Colonic mucosa (tissue), 4 donors: ENCODE measurements around the gene NR2C2AP. TPM values are rescaled to one million over a fixed set of nuclear protein-coding genes. Genes with fewer than 3 reads are reported as not detected.

Experiments
- DNase-seq: peaks from one replicate; pipeline ENCODE4 v3.0.0-alpha.2; 2020
- H3K27ac ChIP-seq: fragments of 200-600 bp; one replicate; pipeline ENCODE4 v1.8.0; 2021
- H3K27me3 ChIP-seq: fragments of 200-600 bp; one replicate; pipeline ENCODE4 v1.8.0; 2021
- H3K36me3 ChIP-seq: fragments of 200-600 bp; one replicate; pipeline ENCODE4 v1.8.0; 2021
- H3K4me1 ChIP-seq: fragments of 200-600 bp; one replicate; pipeline ENCODE4 v1.8.0; 2021; ENCODE audit warnings: mild to moderate bottlenecking
- H3K4me3 ChIP-seq: fragments of 200-600 bp; one replicate; pipeline ENCODE4 v1.8.0; 2021
- H3K9ac ChIP-seq, 2 donors: one replicate each; pipeline ENCODE4 v1.7.0; 2013; ENCODE audit warnings: control low read depth in 2 of 2, low read depth in 2 of 2, low read length in 2 of 2
- H3K9me3 ChIP-seq: fragments of 200-600 bp; one replicate; pipeline ENCODE4 v1.8.0; 2021
- CTCF ChIP-seq: fragments of 200-600 bp; IDR thresholded peaks from one replicate; pipeline ENCODE4 v1.8.0; 2022; ENCODE audit warnings: antibody characterized with exemption, mild to moderate bottlenecking
- intact Hi-C: fragments of 100-400 bp; cut with DNase I; formaldehyde crosslinking; loops from one replicate; pipeline ENCODE4 v1.14.1; 2022
- total RNA-seq, 2 donors: library from RNA; stranded (reverse); fragmentation: NEBNext Ultra II Directional in 1 of 2; extraction: Animal tissue kit (Norgen Biotek cat#: 25700) in 1 of 2; gene quantifications; one replicate each; pipeline ENCODE4 v1.2.1, GENCODE V29; 2021
- donor health status: healthy.
- donor health status: DM: no; HTN: no; CAD: no.
- donor health status: DM: no; HTN: no; CAD: no.

NR2C2AP gene
- total RNA-seq, 2 donors from 2014 or later = 8.1 to 29.5 TPM

- H3K27me3 ChIP-seq = peaks cover 4% of the 10 kb centered on the region
- H3K27ac ChIP-seq = no peak overlapping the region
Measured at GRCh38 chr19:19227217-19227616, 24.0 kb upstream of the NR2C2AP start.

GRCh38 chr19:19226663-19227062, 23.4 kb upstream of the NR2C2AP start:
- H3K9me3 ChIP-seq = no peaks in the 10 kb centered on the region
- peaks cover 4% of the 10 kb centered on the region for H3K27me3 ChIP-seq
- H3K4me3 ChIP-seq = no peak overlapping the region
- H3K9ac ChIP-seq = no peak overlapping the region
- intact Hi-C loops = no loop called here
- no peak overlapping the region for H3K27ac ChIP-seq
- no peak for TF ChIP-seq CTCF
- no peaks in the 10 kb centered on the region for H3K4me1 ChIP-seq
- no peak for DNase-seq
- H3K36me3 ChIP-seq = no peaks in the 10 kb centered on the region

More at GRCh38 chr19:19227217-19227616, 24.0 kb upstream of the NR2C2AP start:
- H3K36me3 ChIP-seq = no peaks in the 10 kb centered on the region
- H3K4me3 ChIP-seq = no peak overlapping the region
- no peaks in the 10 kb centered on the region for H3K4me1 ChIP-seq
- intact Hi-C loops = no loop called here
- no peak for DNase-seq
- no peaks in the 10 kb centered on the region for H3K9me3 ChIP-seq
- no peak for TF ChIP-seq CTCF
- H3K9ac ChIP-seq = no peak overlapping the region

GRCh38 chr19:19226204-19226603, 23.0 kb upstream of the NR2C2AP start:
- Histone ChIP-seq H3K9ac (no peak overlapping the region), H3K9me3 (no peaks in the 10 kb centered on the region), H3K27ac (no peak overlapping the region), H3K27me3 (peaks cover 4% of the 10 kb centered on the region), H3K4me3 (no peak overlapping the region), H3K36me3 (no peaks in the 10 kb centered on the region), H3K4me1 (no peaks in the 10 kb centered on the region)
- TF ChIP-seq CTCF = no peak
- intact Hi-C loops = no loop called here
- DNase-seq = no peak

GRCh38 chr19:19224852-19225494, 21.8 kb upstream of the NR2C2AP start:
- Histone ChIP-seq H3K27me3 (peaks cover 4% of the 10 kb centered on the region), H3K4me1 (no peaks in the 10 kb centered on the region), H3K9me3 (no peaks in the 10 kb centered on the region), H3K36me3 (no peaks in the 10 kb centered on the region), H3K4me3 (peak overlapping the region; percentile 47), H3K27ac (no peak overlapping the region), H3K9ac (peak overlapping the region in 1 of 2 donors; percentile 50)
- DNase-seq = peak; percentile 80
- TF ChIP-seq CTCF = peak; percentile 62
- intact Hi-C loops = no loop called here

GRCh38 chr19:19224150-19224851, 21.1 kb upstream of the NR2C2AP start:
- Histone ChIP-seq H3K9me3 (no peaks in the 10 kb centered on the region), H3K27me3 (peaks cover 4% of the 10 kb centered on the region), H3K9ac (no peak overlapping the region), H3K4me1 (no peaks in the 10 kb centered on the region), H3K27ac (no peak overlapping the region), H3K4me3 (peak overlapping the region; percentile 47), H3K36me3 (no peaks in the 10 kb centered on the region)
- no peak for DNase-seq
- intact Hi-C loops = no loop called here
- no peak for TF ChIP-seq CTCF
